Femur (tissue), 1 donor: ENCODE measurements around the gene PCMTD2.
"Not testable (repeated sequence)": the region's sequence is repeated elsewhere in the genome, so short reads cannot be mapped to it uniquely, and the experiment has no call there.

ENCODE experiments used
- DNase-seq: peaks from one replicate; pipeline ENCODE4 v3.0.0-alpha.2; 2017

Gene PCMTD2

GRCh38 chr20:64303086-64303485 lies 47.5 kb downstream of the PCMTD2 start:
- not testable (repeated sequence) for DNase-seq

- not testable (repeated sequence) for DNase-seq
These were observed 58.2 kb downstream of the PCMTD2 start for GRCh38 chr20:64313761-64314160.

- not testable (repeated sequence) for DNase-seq
These were observed 59.8 kb downstream of the PCMTD2 start for GRCh38 chr20:64315381-64315780.

GRCh38 chr20:64315884-64316283 lies 60.3 kb downstream of the PCMTD2 start:
- not testable (repeated sequence) for DNase-seq

- not testable (repeated sequence) for DNase-seq
These were observed 61.0 kb downstream of the PCMTD2 start for GRCh38 chr20:64316415-64317083.

GRCh38 chr20:64317331-64317730 lies 61.8 kb downstream of the PCMTD2 start:
- DNase-seq: not testable (repeated sequence)

GRCh38 chr20:64318056-64318455 lies 62.5 kb downstream of the PCMTD2 start:
- not testable (repeated sequence) for DNase-seq

- DNase-seq: not testable (repeated sequence)
These were observed 66.7 kb downstream of the PCMTD2 start for GRCh38 chr20:64322031-64322789.
